Loucy (cell line): ENCODE measurements around the gene SEMA7A.

Source experiments
- EZH2phosphoT487 ChIP-seq: fragments of 200-600 bp; IDR thresholded peaks from 2 replicates; pipeline ENCODE4 v1.6.1; 2018; ENCODE audit warnings: antibody characterized with exemption, mild to moderate bottlenecking, moderate library complexity, borderline replicate concordance
- TF ChIP-seq, protein P1 (sequence below): fragments of 200-600 bp; sonication (generic); conservative IDR thresholded peaks from 2 replicates; pipeline ENCODE4 v1.5.1; 2014; ENCODE audit warnings: mild to moderate bottlenecking, antibody characterized with exemption, low read length

DNA sequence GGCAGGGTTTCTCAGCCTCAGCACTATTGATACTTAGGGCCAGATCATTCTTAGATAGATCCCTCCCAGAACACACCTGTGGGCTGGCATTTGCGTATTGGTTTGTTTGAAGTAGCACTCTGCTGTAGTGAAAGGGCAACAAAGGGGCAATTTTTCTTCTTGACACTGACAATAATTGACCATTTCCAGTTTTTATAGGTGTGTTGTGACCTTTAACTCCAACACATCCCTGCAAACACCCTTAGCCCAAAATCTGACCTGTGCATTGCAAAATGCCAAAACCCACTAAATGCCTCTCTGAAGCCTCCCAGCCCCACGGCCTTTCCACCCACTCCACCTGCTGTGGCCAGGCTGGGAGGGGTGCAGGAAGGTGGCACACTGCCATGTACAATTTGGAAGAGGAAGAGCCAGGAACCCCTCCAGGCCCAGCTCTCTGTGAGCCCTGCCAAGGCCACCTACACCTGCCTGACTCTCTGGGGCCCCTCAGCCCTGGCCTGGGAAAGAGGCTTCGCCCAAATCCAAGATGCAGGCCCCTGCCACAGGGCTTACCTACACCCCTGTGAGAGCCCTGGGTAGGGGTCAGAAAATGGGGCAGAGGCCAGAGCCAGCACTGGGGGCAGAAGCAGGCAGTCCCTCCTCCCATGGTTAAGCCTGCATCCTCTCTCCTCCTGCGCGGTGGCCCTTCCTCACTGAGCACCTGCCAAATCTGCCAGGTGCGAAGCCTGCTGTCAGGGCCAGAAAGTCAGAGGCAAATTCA lies 56.8 kb downstream of the SEMA7A start:
- TF ChIP-seq, protein P1, sequence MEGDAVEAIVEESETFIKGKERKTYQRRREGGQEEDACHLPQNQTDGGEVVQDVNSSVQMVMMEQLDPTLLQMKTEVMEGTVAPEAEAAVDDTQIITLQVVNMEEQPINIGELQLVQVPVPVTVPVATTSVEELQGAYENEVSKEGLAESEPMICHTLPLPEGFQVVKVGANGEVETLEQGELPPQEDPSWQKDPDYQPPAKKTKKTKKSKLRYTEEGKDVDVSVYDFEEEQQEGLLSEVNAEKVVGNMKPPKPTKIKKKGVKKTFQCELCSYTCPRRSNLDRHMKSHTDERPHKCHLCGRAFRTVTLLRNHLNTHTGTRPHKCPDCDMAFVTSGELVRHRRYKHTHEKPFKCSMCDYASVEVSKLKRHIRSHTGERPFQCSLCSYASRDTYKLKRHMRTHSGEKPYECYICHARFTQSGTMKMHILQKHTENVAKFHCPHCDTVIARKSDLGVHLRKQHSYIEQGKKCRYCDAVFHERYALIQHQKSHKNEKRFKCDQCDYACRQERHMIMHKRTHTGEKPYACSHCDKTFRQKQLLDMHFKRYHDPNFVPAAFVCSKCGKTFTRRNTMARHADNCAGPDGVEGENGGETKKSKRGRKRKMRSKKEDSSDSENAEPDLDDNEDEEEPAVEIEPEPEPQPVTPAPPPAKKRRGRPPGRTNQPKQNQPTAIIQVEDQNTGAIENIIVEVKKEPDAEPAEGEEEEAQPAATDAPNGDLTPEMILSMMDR = no peak
- TF ChIP-seq EZH2phosphoT487 = no peak
